MCF 10A (cell line): ENCODE results near the gene NRXN3. TPM values are rescaled to one million over a fixed set of nuclear protein-coding genes. Genes with fewer than 3 reads are reported as not detected.

Experiments used
- BruUV-seq: library from RNA; stranded (reverse); fragments of 400-500 nt; replicated peaks from 2 replicates; lab custom pipeline; 2021; lab: Mats Ljungman, UMichigan
- CTCF ChIA-PET: fragments of 300-600 bp; sonication (Branson Sonifier 250); formaldehyde crosslinking; extraction: SDS; loops from one replicate; lab custom pipeline; 2021; ENCODE audit warnings: antibody characterized with exemption, inconsistent platforms; lab: Yijun Ruan, JAX
- POLR2A ChIA-PET: fragments of 300-600, 350-650 bp; sonication (Branson Sonifier 250); formaldehyde crosslinking; extraction: SDS; loops from one replicate; lab custom pipeline; 2020; ENCODE audit warnings: antibody characterized with exemption, inconsistent platforms; lab: Yijun Ruan, JAX
- DNase-seq: peaks from one replicate; pipeline ENCODE4 v3.0.0-alpha.2; 2018; ENCODE audit not compliant: unreplicated experiment
- H3K27ac Mint-ChIP-seq: one replicate; pipeline ENCODE4 v1.8.0; 2022; ENCODE audit warnings: mild to moderate bottlenecking, low read depth, mixed read lengths; ENCODE audit not compliant: unreplicated experiment
- H3K27me3 Mint-ChIP-seq: one replicate; pipeline ENCODE4 v1.8.0; 2022; ENCODE audit warnings: mixed read lengths; ENCODE audit not compliant: insufficient read depth, unreplicated experiment
- H3K36me3 Mint-ChIP-seq: one replicate; pipeline ENCODE4 v1.8.0; 2022; ENCODE audit warnings: mild to moderate bottlenecking, moderate library complexity, mixed read lengths; ENCODE audit not compliant: insufficient read depth, unreplicated experiment
- H3K4me1 Mint-ChIP-seq: one replicate; pipeline ENCODE4 v1.8.0; 2022; ENCODE audit warnings: mixed read lengths; ENCODE audit not compliant: insufficient read depth, unreplicated experiment
- H3K4me3 Mint-ChIP-seq: one replicate; pipeline ENCODE4 v1.8.0; 2022; ENCODE audit warnings: mild to moderate bottlenecking, moderate library complexity, mixed read lengths; ENCODE audit not compliant: unreplicated experiment
- H3K9me3 Mint-ChIP-seq: one replicate; pipeline ENCODE4 v1.8.0; 2022; ENCODE audit warnings: mixed read lengths; ENCODE audit not compliant: unreplicated experiment
- intact Hi-C: fragments of 100-400 bp; cut with micrococcal nuclease; formaldehyde crosslinking; loops from 2 replicates; pipeline ENCODE4 v1.14.1; 2022
- total RNA-seq: library from RNA; stranded (reverse); gene quantifications from 2 replicates; pipeline ENCODE4 v1.2.3, GENCODE V29; 2022
- TF ChIP-seq, protein P1 (sequence below): fragments of 200-600 bp; IDR thresholded peaks from one replicate; pipeline ENCODE4 v1.8.0; 2022; ENCODE audit warnings: antibody characterized with exemption, mild to moderate bottlenecking; ENCODE audit not compliant: unreplicated experiment

Gene NRXN3
- total RNA-seq, 1 experiment from 2014 or later = not detected

DNA sequence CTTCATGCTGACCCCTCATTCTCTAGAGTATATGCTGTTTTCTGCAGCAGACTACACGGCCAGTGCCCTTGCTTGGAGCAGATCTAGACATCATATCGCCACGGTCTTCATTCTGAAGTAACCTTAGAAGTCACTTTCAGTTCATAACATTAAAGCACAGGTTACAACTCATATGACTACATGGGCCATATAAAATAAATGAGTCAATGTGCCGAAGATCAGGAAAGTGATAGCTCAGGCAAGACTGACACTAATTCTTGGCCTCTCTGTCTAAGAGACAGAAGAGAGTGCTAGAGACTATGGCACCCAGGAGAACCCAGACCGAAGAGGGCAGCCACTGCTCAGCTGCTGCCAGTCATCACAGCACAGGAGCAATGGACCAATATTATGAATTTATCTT lies 1431.4 kb downstream of the NRXN3 start:
- Mint-ChIP-seq H3K4me3 (no peak overlapping the region), H3K27ac (no peak overlapping the region), H3K4me1 (no peaks in the 10 kb centered on the region), H3K9me3 (no peaks in the 10 kb centered on the region), H3K36me3 (no peaks in the 10 kb centered on the region), H3K27me3 (no peaks in the 10 kb centered on the region)
- TF ChIP-seq, protein P1, sequence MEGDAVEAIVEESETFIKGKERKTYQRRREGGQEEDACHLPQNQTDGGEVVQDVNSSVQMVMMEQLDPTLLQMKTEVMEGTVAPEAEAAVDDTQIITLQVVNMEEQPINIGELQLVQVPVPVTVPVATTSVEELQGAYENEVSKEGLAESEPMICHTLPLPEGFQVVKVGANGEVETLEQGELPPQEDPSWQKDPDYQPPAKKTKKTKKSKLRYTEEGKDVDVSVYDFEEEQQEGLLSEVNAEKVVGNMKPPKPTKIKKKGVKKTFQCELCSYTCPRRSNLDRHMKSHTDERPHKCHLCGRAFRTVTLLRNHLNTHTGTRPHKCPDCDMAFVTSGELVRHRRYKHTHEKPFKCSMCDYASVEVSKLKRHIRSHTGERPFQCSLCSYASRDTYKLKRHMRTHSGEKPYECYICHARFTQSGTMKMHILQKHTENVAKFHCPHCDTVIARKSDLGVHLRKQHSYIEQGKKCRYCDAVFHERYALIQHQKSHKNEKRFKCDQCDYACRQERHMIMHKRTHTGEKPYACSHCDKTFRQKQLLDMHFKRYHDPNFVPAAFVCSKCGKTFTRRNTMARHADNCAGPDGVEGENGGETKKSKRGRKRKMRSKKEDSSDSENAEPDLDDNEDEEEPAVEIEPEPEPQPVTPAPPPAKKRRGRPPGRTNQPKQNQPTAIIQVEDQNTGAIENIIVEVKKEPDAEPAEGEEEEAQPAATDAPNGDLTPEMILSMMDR = no peak
- no TSS peak for BruUV-seq
- no peak for DNase-seq
- ChIA-PET CTCF (interaction anchor here (0.6 kb wide), 1 partner anchor 1247 kb away, joined by 3 read pairs; no protein-coding TSS in a partner anchor), POLR2A (no interaction called here)
- intact Hi-C loops = no loop called here

DNA sequence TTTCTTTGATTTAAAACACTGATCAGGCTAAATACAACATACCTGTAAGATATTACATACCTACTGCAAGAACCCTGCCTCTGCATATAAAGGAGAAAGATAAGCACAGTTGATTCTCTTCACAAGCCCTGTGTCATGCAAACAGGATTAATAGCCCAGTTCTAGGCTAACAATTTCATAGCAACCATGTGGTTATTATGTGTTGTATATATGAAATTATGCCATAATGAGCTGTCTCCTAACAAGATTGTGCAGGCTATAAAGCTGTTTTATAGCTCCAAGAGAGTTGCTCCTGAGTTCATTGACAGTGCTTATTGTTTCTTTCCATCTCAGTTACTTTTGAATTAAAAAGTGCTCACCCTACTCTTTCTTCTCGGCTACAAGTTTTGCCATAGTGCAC lies 1431.9 kb downstream of the NRXN3 start:
- H3K27ac Mint-ChIP-seq = no peak overlapping the region
- intact Hi-C loops = no loop called here
- TF ChIP-seq, protein P1 = no peak
- no peak overlapping the region for H3K4me3 Mint-ChIP-seq
- no peak for DNase-seq
- no peaks in the 10 kb centered on the region for H3K4me1 Mint-ChIP-seq
- no peaks in the 10 kb centered on the region for H3K9me3 Mint-ChIP-seq
- no peaks in the 10 kb centered on the region for H3K27me3 Mint-ChIP-seq
- CTCF ChIA-PET = no interaction called here
- no peaks in the 10 kb centered on the region for H3K36me3 Mint-ChIP-seq
- no TSS peak for BruUV-seq
- POLR2A ChIA-PET = no interaction called here

DNA sequence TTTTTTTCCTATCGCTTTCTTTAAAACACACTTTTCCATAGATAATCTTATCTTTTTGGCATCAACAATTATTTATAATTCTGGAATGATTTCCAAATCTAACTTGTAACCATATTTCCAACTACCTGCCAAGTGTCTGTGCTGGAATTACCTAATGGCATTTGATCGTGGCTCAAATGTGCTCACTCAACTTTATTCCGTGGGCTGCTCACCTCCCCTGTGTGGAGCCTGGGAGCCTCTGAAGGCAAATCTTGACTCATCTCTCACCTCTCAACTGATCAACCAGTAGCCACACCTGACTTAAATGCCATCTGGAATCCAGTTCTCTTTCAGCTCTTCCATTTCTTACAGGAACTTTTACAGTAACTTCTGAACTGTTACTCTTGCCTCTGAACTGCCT lies 1432.6 kb downstream of the NRXN3 start:
- intact Hi-C loops = no loop called here
- Mint-ChIP-seq H3K4me3 (no peak overlapping the region), H3K4me1 (no peaks in the 10 kb centered on the region), H3K36me3 (no peaks in the 10 kb centered on the region), H3K27ac (no peak overlapping the region), H3K9me3 (no peaks in the 10 kb centered on the region), H3K27me3 (no peaks in the 10 kb centered on the region)
- TF ChIP-seq, protein P1 = no peak
- ChIA-PET CTCF (no interaction called here), POLR2A (no interaction called here)
- no TSS peak for BruUV-seq
- no peak for DNase-seq

DNA sequence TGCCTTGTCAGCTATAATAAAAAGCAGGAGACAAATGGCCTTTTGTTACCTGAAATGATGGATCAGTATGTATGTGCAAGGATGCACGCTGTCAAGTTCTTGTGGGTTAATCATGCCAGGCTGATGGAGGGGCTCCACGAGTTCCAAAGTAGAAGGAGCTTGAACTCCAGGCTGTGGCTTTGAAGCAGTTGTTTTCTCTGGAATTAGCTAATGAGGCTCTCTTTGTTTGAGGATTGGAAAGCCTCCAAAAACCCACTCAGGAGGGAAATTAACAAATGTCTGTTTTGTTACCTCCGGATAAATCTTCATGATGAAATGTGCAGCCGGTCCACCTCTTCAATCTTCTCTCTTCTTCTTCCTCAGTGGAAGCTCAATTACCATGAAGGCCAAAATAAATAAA lies 1435.7 kb downstream of the NRXN3 start:
- H3K36me3 Mint-ChIP-seq = no peaks in the 10 kb centered on the region
- no peak for DNase-seq
- H3K9me3 Mint-ChIP-seq = no peaks in the 10 kb centered on the region
- H3K4me3 Mint-ChIP-seq = no peak overlapping the region
- BruUV-seq = no TSS peak
- CTCF ChIA-PET = interaction anchor here (0.6 to 1.7 kb wide), 2 partner anchors 225 to 646 kb away, joined by 3 to 5 read pairs; no protein-coding TSS in a partner anchor
- no peak overlapping the region for H3K27ac Mint-ChIP-seq
- TF ChIP-seq, protein P1 = no peak
- POLR2A ChIA-PET = no interaction called here
- H3K4me1 Mint-ChIP-seq = no peaks in the 10 kb centered on the region
- no peaks in the 10 kb centered on the region for H3K27me3 Mint-ChIP-seq
- intact Hi-C loops = no loop called here
